Renal cortex interstitium (tissue), 11 donors: ENCODE measurements around the gene CSRNP3. TPM values are rescaled to one million over a fixed set of nuclear protein-coding genes. Genes with fewer than 3 reads are reported as not detected.
A peak's percentile ranks its signal among the peaks of the same experiment; 100 is the strongest.

Experiments used
- DNase-seq, 11 donors: peaks; one replicate each; pipeline ENCODE4 v3.0.0-alpha.2; 2013; ENCODE audit warnings: low read depth in 9 of 11, low spot score in 4 of 11; ENCODE audit errors: extremely low read depth in 1 of 11
- polyA plus RNA-seq, 3 donors: library from polyadenylated mRNA; unstranded; fragments of 120-200 nt; gene quantifications; one replicate each; pipeline ENCODE4 v1.2.1, GENCODE V29; 2013; ENCODE audit not compliant: insufficient read length in 3 of 3

Gene CSRNP3
- polyA plus RNA-seq, 3 donors, result 9.5 to 10.5 (median 9.9) TPM

DNA sequence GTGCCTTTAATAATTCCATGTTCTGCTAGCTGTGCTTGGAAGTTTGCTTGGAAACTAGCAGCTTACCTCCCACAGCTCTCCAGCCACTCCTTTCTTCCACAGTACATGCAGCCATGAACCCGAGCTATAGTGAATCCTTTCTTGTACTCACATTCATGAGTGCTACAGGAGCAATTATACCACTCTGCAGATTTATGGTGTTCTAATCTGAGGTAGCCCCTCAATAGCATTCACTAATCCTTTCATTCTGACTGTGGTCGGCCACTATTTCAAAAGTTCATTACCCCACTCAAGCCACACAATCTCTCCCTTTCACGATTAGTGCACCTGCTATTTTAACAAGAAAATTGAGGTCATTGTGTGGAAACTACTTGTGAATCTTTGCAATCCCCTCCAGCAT is 53.2 kb downstream of the CSRNP3 start:
- no peak for DNase-seq

DNA sequence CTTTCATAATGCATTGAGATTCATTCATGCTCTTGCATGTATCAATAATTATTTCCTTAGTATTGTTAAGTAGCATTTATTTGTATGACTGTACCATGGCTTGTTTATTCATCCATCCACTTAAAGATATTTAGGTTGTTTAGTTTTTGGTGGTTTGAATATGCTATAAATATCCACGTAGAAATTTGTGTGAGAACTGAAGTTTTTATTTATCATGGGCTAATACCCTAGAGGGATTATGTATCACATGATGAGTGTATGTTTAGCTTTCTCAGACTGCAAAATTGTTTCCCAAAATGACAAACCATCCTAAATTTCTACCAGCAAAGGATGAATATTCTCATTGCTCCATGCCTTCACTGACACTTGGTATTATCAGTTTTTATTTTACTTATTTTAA is 55.2 kb downstream of the CSRNP3 start:
- no peak for DNase-seq

- no peak for DNase-seq
Measured at GRCh38 chr2:165528691-165529090, 59.2 kb downstream of the CSRNP3 start.

DNA sequence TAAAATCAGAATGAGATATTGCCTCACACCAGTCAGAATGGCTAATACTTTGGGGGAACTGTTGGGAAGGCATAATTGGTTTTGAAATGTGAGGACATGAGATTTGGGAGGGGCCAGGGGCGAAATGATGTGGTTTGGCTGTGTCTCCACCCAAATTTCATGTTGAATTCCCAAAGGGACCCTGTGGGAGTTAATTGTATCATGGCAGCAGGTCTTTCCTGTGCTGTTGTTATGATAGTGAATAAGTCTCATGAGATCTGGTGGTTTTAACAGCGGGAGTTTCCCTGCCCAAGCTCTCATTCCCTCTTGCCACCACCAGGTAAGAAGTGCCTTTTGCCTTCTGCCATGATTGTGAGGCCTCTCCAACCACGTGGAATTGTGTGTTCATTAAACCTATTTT is 59.6 kb downstream of the CSRNP3 start:
- DNase-seq, result no peak

DNA sequence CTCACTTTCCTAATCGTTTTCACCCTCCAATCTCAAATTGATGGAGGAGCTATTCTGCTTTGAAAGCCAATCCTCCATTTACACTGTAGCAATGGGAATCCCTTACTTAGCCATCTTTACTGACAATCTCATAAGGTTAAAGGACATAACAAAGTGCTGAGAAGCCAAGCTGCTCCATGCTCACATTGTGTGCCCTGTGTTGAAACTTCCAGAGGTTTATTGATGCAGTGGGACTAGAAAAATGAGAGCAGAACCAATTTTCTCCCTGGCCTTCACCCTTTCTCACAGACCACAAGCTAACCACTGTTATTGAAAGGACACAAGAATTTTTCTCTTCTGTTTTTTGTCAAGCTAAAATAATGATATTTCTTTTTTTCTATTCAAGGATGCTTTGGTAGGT is 63.8 kb downstream of the CSRNP3 start:
- DNase-seq, result no peak

DNA sequence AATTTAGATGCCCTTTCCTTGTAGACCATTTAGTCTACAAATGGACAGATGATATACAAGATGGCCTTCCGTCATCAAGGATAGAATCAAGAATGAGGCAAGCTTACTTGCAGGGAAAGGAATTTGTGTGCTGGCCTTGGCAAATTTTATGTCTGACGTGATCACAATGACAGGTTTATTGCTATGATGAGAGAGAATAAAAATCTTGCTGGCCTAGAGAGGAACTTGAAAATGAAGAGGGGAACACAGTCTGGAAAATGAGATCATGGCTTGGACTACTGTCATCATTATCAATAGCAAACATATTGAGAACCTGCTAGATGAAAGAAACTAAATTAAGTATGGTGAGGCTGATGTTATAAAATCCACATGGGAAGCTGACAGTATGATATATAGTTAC is 66.0 kb downstream of the CSRNP3 start:
- DNase-seq, result no peak

DNA sequence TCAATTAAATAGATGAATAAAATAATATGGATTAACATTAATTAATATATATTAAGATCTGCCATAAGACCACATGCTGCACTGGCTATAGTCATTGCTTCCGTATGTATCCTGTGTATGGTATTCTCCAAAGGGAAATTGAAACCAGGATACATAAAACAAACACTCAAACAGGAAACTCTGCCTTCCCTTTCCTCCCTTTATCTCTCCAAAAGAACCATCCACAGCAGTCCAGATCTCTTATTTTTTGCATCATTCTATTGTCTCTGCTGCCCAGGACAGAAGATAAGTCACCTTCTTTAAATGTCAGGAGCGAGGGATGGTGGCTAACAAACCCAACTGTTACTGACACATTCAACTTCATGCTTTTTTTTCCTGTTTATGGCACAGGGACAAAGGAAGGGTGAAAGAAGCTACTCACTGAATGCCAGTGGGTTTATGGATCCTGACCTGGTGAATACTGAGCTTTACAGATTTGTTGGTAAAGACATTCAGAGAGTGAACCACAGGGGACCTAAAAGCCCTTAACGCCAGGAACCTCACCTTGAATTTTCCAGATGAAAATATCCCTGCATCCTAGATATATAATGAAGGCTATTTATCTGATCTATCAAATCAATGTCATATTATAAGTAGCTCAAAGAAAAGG is 67.5 kb downstream of the CSRNP3 start:
- no peak for DNase-seq

- DNase-seq, result no peak
Measured at GRCh38 chr2:165539985-165540384, 70.5 kb downstream of the CSRNP3 start.

DNA sequence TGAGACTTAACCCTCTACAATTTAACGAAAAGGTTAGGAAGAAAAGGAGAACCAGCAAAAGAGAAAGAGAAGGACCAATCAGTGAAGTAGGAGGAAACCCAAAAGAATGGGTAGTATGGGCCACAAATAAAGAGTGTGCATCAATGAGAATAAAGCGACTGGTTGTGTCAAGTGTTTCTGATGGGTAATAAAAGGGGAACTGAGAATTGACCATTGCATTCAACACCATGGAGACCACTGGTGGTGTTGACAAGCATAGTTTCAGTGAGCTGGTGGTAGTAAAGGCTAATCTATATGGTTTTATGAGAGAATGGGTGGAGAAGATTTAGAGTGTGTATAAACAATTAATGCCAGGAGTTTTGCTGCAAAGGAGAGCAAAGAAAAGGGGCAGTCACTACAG is 75.4 kb downstream of the CSRNP3 start:
- no peak for DNase-seq

GRCh38 chr2:165547900-165548299 is 78.4 kb downstream of the CSRNP3 start:
- no peak for DNase-seq

- DNase-seq, result no peak
Measured at GRCh38 chr2:165549619-165550018, 80.1 kb downstream of the CSRNP3 start.

- DNase-seq, result no peak
Measured at GRCh38 chr2:165558832-165559231, 89.3 kb downstream of the CSRNP3 start.

DNA sequence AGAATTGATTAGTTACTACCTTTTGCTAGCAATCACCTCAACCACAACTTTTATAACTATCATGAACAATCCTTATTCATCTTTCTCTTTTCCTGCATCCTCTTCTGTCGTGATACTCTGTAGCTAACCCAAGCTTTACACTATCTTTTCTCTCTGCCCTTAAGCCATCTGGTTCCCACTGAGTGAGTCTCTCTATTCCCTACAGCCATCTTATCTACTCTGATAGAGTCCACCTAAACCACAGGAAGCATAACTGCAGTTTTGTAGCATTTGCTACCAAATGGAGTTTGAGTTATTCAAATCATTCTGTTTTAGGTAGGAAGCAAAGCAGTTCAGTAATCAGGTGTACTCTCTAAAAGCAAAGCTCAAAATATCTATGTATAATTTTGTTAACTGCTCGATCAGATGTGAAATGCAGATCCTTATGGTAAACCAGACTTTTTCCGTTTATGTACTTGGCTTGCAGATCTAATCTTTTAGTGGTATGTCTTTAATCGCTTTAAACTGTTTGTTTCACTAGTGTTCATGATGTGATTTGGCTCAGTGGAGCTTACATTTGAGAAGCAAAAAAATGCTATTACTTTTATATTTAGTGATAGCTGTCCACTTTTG is 91.0 kb downstream of the CSRNP3 start:
- DNase-seq, result no peak

GRCh38 chr2:165561516-165561915 is 92.0 kb downstream of the CSRNP3 start:
- DNase-seq, result no peak

- DNase-seq, result peak in 2 of 11 donors; percentile 25 to 30
Measured at GRCh38 chr2:165562233-165562632, 92.7 kb downstream of the CSRNP3 start.

GRCh38 chr2:165563468-165564225 is 94.1 kb downstream of the CSRNP3 start:
- no peak for DNase-seq

GRCh38 chr2:165566008-165566407 is 96.5 kb downstream of the CSRNP3 start:
- no peak for DNase-seq

GRCh38 chr2:165567273-165567672 is 97.8 kb downstream of the CSRNP3 start:
- DNase-seq, result no peak

- DNase-seq, result no peak
Measured at GRCh38 chr2:165568361-165568760, 98.9 kb downstream of the CSRNP3 start.

GRCh38 chr2:165571477-165571876 is 102.0 kb downstream of the CSRNP3 start:
- no peak for DNase-seq
